Epithelial cell of proximal tubule (primary cell): ENCODE data around the gene PEAK1. TPM values are rescaled to one million over a fixed set of nuclear protein-coding genes. Genes with fewer than 3 reads are reported as not detected.
"Not testable (repeated sequence)": the region's sequence is repeated elsewhere in the genome, so short reads cannot be mapped to it uniquely, and the experiment has no call there.

Experiments
- DNase-seq: peaks from one replicate; pipeline ENCODE4 v3.0.0-alpha.2; 2011; ENCODE audit warnings: low read depth
- H3K4me3 ChIP-seq: 2 replicates; pipeline ENCODE4 v1.5.1; 2011; ENCODE audit warnings: low read depth, mild to moderate bottlenecking, low read length
- CTCF ChIP-seq: conservative IDR thresholded peaks from 2 replicates; pipeline ENCODE4 v1.5.1; 2012; ENCODE audit warnings: low read depth, mild to moderate bottlenecking, low read length
- total RNA-seq: library from RNA; depleted of rRNA; stranded (reverse); fragments of >200 nt; gene quantifications from 2 replicates; pipeline ENCODE4 v1.2.3, GENCODE V29; 2015

Gene PEAK1
- total RNA-seq, 1 donor from 2014 or later = 8.1 TPM

GRCh38 chr15:77178411-77178810, 241.5 kb downstream of the PEAK1 start:
- DNase-seq = no peak
- no peak overlapping the region for H3K4me3 ChIP-seq
- no peak for TF ChIP-seq CTCF

GRCh38 chr15:77176148-77176547, 243.8 kb downstream of the PEAK1 start:
- H3K4me3 ChIP-seq, DNase-seq: not testable (repeated sequence)

GRCh38 chr15:77173487-77173886, 246.4 kb downstream of the PEAK1 start:
- H3K4me3 ChIP-seq = no peak overlapping the region
- no peak for DNase-seq
- no peak for TF ChIP-seq CTCF

- H3K4me3 ChIP-seq = no peak overlapping the region
- no peak for DNase-seq
- TF ChIP-seq CTCF = no peak
These were observed 248.5 kb downstream of the PEAK1 start for GRCh38 chr15:77171221-77171967.

- no peak for TF ChIP-seq CTCF
These were observed 251.3 kb downstream of the PEAK1 start for GRCh38 chr15:77168616-77169015.

GRCh38 chr15:77168141-77168540, 251.8 kb downstream of the PEAK1 start:
- no peak for DNase-seq
- TF ChIP-seq CTCF = no peak
- H3K4me3 ChIP-seq = no peak overlapping the region

More at GRCh38 chr15:77168616-77169015, 251.3 kb downstream of the PEAK1 start:
- no peak for DNase-seq
- no peak overlapping the region for H3K4me3 ChIP-seq

- H3K4me3 ChIP-seq = no peak overlapping the region
- DNase-seq = no peak
- TF ChIP-seq CTCF = no peak
These were observed 252.5 kb downstream of the PEAK1 start for GRCh38 chr15:77167406-77167805.
